ENCODE measurements around the gene CSF2RB. TPM values are rescaled to one million over a fixed set of nuclear protein-coding genes. Genes with fewer than 3 reads are reported as not detected.
A peak's percentile ranks its signal among the peaks of the same experiment; 100 is the strongest.

The CSF2RB gene
- total RNA-seq, 1 experiment from 2014 or later = not detected

- Histone ChIP-seq H3K4me1 (replicated peaks; ENCODE audit: insufficient read depth) (peaks cover 5% of the 10 kb centered on the region), H3K9me2 (ENCODE audit: insufficient read depth) (no peaks in the 10 kb centered on the region), H3K9me3 (ENCODE audit: insufficient read depth, low read depth) (no peaks in the 10 kb centered on the region), H3K27ac (no peak overlapping the region), H3K4me2 (no peak overlapping the region), H2AFZ (no peak overlapping the region), H3K36me3 (ENCODE audit: low read depth) (no peaks in the 10 kb centered on the region), H3K4me3 (no peak overlapping the region), H4K20me1 (ENCODE audit: insufficient read depth) (no peaks in the 10 kb centered on the region), H3K27me3 (ENCODE audit: insufficient read depth, low read depth) (no peaks in the 10 kb centered on the region), H3K79me2 (ENCODE audit: low read depth) (no peaks in the 10 kb centered on the region), H3F3A (ENCODE audit: insufficient read depth, low read depth) (no peaks in the 10 kb centered on the region)
- POLR2A ChIA-PET (ENCODE audit: unreplicated experiment) = interaction anchor here (0.5 kb wide), 1 partner anchor 393 kb away, joined by 9 read pairs; no protein-coding TSS in a partner anchor
- no peak for DNase-seq
- CTCF ChIA-PET = interaction anchor here (1.4 to 2.2 kb wide), 3 partner anchors 105 to 430 kb away, joined by 5 to 17 read pairs (median 11); no protein-coding TSS in a partner anchor
- TF ChIP-seq EZH2 (IDR thresholded peaks at IDR 0.05; ENCODE audit: low read depth) = no peak
- TF ChIP-seq, protein P1, sequence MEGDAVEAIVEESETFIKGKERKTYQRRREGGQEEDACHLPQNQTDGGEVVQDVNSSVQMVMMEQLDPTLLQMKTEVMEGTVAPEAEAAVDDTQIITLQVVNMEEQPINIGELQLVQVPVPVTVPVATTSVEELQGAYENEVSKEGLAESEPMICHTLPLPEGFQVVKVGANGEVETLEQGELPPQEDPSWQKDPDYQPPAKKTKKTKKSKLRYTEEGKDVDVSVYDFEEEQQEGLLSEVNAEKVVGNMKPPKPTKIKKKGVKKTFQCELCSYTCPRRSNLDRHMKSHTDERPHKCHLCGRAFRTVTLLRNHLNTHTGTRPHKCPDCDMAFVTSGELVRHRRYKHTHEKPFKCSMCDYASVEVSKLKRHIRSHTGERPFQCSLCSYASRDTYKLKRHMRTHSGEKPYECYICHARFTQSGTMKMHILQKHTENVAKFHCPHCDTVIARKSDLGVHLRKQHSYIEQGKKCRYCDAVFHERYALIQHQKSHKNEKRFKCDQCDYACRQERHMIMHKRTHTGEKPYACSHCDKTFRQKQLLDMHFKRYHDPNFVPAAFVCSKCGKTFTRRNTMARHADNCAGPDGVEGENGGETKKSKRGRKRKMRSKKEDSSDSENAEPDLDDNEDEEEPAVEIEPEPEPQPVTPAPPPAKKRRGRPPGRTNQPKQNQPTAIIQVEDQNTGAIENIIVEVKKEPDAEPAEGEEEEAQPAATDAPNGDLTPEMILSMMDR (conservative IDR thresholded peaks at IDR 0.05) = no peak
- intact Hi-C loops (cut with micrococcal nuclease; ENCODE audit: unreplicated experiment) = loop anchor here (1.0 kb wide), 1 partner anchor 219 kb away; no protein-coding TSS in a partner anchor
- no TSS peak for BruUV-seq (replicated peaks)
Observed at GRCh38 chr22:36976606-36977005, 63.2 kb downstream of the CSF2RB start.

GRCh38 chr22:36977401-36977861, 64.0 kb downstream of the CSF2RB start:
- Histone ChIP-seq H3K27me3 (ENCODE audit: insufficient read depth, low read depth) (no peaks in the 10 kb centered on the region), H3K4me2 (peak overlapping the region; percentile 88), H3K4me1 (replicated peaks; ENCODE audit: insufficient read depth) (peaks cover 5% of the 10 kb centered on the region), H3K9me2 (ENCODE audit: insufficient read depth) (no peaks in the 10 kb centered on the region), H3K27ac (no peak overlapping the region), H3K79me2 (ENCODE audit: low read depth) (no peaks in the 10 kb centered on the region), H3K9me3 (ENCODE audit: insufficient read depth, low read depth) (no peaks in the 10 kb centered on the region), H2AFZ (peak overlapping the region; percentile 78), H3F3A (ENCODE audit: insufficient read depth, low read depth) (no peaks in the 10 kb centered on the region), H3K36me3 (ENCODE audit: low read depth) (no peaks in the 10 kb centered on the region), H4K20me1 (ENCODE audit: insufficient read depth) (no peaks in the 10 kb centered on the region), H3K4me3 (peak overlapping the region; percentile 51)
- ChIA-PET POLR2A (ENCODE audit: unreplicated experiment) (interaction anchor here (0.5 to 0.6 kb wide), 2 partner anchors 66 to 282 kb away, joined by 3 to 4 read pairs; no protein-coding TSS in a partner anchor), CTCF (interaction anchor here (0.6 to 2.2 kb wide), 12 partner anchors 40 to 435 kb away, joined by 3 to 17 read pairs (median 6); partner anchors contain the start of gene IFT27)
- no TSS peak for BruUV-seq (replicated peaks)
- peak in 1 of 2 experiments; percentile 58 for DNase-seq
- intact Hi-C loops (cut with micrococcal nuclease; ENCODE audit: unreplicated experiment) = loop anchor here (1.0 kb wide), 1 partner anchor 220 kb away; no protein-coding TSS in a partner anchor
- no peak for TF ChIP-seq EZH2 (IDR thresholded peaks at IDR 0.05; ENCODE audit: low read depth)
- TF ChIP-seq, protein P1 (conservative IDR thresholded peaks at IDR 0.05) = no peak

DNA sequence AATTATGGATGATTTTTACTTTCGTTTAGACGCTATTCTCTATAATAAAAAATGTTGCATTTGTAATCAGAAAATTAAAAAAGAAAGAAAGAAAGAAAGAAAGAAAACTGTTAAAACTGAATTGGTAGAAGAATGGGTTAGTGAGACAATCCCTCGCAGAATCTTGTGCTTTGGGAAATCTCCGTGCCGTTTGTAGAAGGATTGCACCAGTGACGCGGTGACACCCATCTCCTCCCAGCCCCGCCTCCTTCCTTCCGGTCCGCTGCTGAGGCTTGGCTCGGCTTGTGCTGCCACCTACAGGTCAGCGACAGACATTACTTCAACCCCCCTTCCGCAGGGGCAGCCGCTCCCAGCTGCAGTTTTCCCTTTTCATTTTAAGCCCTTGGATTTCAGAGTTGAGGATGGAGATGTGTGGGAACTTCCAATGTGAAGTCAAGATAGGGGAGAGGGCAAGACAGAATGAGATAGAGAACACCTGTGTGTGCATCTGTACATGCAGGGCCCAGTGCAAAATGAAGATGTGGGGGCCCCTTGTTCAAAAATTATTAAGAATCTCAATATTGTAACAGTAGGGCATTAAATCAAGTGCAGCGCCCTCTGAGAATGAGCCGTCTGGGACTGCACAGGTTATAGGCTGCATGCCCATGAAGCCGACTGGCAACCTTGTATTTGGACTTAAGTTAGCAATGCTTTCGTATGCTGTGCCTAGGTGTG, 64.7 kb downstream of the CSF2RB start:
- Histone ChIP-seq H3K9me3 (ENCODE audit: insufficient read depth, low read depth) (no peaks in the 10 kb centered on the region), H3K4me2 (peak overlapping the region; percentile 88), H4K20me1 (ENCODE audit: insufficient read depth) (no peaks in the 10 kb centered on the region), H3K4me1 (replicated peaks; ENCODE audit: insufficient read depth) (peaks cover 5% of the 10 kb centered on the region), H3K36me3 (ENCODE audit: low read depth) (no peaks in the 10 kb centered on the region), H3K27ac (no peak overlapping the region), H2AFZ (peak overlapping the region; percentile 78), H3K4me3 (peak overlapping the region; percentile 51), H3K27me3 (ENCODE audit: insufficient read depth, low read depth) (no peaks in the 10 kb centered on the region), H3K79me2 (ENCODE audit: low read depth) (no peaks in the 10 kb centered on the region), H3K9me2 (ENCODE audit: insufficient read depth) (no peaks in the 10 kb centered on the region), H3F3A (ENCODE audit: insufficient read depth, low read depth) (no peaks in the 10 kb centered on the region)
- POLR2A ChIA-PET (ENCODE audit: unreplicated experiment) = interaction anchor here (0.5 kb wide), 1 partner anchor 283 kb away, joined by 4 read pairs; no protein-coding TSS in a partner anchor
- CTCF ChIA-PET = interaction anchor here (0.7 to 2.2 kb wide), 10 partner anchors 39 to 436 kb away, joined by 3 to 17 read pairs (median 6); partner anchors contain the start of gene IFT27
- TF ChIP-seq, protein P1 (conservative IDR thresholded peaks at IDR 0.05) = peak; percentile 99
- no peak for TF ChIP-seq EZH2 (IDR thresholded peaks at IDR 0.05; ENCODE audit: low read depth)
- DNase-seq = peak; percentile 72 to 87
- no TSS peak for BruUV-seq (replicated peaks)
- intact Hi-C loops (cut with micrococcal nuclease; ENCODE audit: unreplicated experiment) = loop anchor here (1.0 kb wide), 6 partner anchors 105 to 432 kb away; no protein-coding TSS in a partner anchor
